KG1 (cell line): ENCODE data around the gene KCNAB1.

Experiments used
- DNase-seq: peaks from one replicate; lab custom pipeline; 2025; lab: John Stamatoyannopoulos, UW

KCNAB1 gene

DNA sequence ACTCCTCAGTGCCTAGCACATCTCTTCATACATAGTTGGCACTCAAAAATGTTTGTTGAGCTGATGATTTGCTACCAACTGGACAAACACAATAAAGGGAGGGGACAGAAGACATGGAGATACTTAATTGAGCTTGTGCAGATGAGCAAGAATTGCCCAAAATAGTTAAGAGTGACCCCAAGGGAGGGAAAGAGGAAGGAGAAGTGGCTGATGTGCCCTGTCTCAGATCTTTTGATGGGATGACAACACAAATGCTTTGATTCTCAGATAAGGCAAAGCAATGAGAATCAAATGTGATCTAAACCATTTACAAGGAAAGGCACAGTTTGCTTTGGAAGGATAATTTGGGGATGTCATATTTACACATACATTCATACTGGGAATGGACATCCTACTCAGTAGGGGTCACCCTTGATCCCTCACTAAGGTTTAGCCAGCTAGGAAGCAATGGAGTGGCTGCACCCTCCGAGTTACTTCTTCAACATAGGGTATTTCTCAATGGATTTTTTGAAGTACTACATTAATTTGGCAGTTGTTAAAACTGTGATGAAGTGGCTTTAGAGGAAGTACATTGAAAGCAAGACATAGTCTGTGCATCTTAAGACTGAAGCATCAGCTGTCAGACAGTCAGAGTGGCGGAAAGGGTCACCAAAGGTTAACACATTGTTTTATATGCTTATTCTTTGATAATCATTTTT is 456.4 kb downstream of the KCNAB1 start:
- no peak for DNase-seq

DNA sequence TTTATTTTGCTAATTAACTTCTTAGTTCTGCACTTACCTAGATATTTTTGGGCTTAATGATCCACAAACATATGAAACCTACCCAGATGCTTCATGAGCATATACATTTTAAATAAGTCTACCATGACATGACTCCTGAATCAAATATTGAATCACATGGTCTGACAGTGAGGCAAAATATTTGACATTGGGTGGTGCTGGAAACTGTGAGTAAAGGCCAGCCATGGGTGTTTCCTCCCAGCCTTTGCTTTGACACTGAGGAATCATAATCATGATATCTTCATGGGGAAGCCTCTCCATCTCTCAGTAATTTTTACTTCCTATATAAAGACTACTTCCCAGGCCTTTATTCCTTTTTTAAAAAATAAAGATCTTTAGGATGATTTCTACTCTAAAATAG is 457.4 kb downstream of the KCNAB1 start:
- DNase-seq = no peak

GRCh38 chr3:156579427-156579851 is 459.1 kb downstream of the KCNAB1 start:
- DNase-seq = no peak

DNA sequence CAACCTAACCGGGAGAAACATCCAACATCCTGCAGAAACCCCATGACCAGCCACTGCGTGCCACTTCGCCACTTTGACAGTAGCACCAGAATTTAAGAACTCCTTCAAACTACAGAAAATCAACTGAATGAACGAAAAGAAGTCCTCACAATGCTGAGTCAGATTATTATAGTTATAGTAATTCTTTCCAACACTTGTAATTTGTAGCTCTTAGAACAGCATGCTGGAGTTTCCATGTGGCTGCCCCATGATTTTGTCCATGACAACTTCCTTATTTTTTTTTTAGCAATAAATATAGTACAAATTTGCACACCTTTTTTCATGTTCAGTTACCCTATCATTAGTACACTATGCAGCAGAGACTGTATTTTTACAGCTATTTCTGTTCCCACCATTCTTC is 460.7 kb downstream of the KCNAB1 start:
- DNase-seq = no peak

DNA sequence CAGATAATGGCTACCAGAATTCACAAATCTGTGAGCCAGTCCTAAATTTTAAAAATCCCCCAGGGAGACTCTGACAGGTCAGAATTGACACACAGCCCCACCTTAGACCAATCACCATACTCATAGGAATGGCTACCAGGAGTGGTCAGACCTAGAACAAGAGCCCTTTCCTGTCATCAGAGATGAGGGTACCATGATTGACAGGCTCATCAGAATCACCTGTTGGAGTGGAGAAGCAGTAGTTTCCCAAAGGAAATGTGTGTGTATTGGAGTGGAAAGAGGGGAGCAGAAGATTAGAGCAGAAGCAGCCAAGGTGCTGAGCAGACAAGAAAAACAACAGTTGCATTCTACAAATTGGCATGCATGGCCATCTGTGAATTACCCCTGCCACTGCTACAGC is 461.6 kb downstream of the KCNAB1 start:
- no peak for DNase-seq

GRCh38 chr3:156582532-156583183 is 462.3 kb downstream of the KCNAB1 start:
- DNase-seq = no peak

DNA sequence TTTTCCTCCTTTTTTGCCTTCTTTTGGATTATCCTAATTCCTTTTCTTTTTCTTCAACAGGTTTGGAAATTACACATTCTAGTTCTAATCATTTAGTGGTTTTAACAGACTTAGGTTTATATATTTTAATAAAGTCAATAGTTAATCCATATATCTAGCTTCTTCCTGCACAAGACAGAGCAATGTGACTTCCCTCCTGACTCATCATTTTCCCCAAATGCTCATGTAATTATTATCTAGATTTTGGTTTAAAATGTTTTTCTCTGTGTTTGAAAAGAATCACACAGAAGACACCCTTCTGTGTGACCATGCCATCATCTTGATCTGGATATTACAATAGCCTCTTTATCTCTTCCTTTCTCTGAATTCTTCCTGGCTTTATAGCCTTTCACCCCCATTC is 463.1 kb downstream of the KCNAB1 start:
- DNase-seq = no peak

- no peak for DNase-seq
These were observed 466.8 kb downstream of the KCNAB1 start for GRCh38 chr3:156586905-156587759.

- DNase-seq = no peak
These were observed 467.3 kb downstream of the KCNAB1 start for GRCh38 chr3:156587760-156588069.
